Ovary (tissue), 9 donors: ENCODE data around the gene CKS2. TPM values are rescaled to one million over a fixed set of nuclear protein-coding genes. Genes with fewer than 3 reads are reported as not detected.
A peak's percentile ranks its signal among the peaks of the same experiment; 100 is the strongest.

ENCODE experiments used
- DNase-seq, 5 donors: peaks; one replicate each; pipeline ENCODE4 v3.0.0-alpha.2; 2019 to 2020
- H3K27ac ChIP-seq, 2 donors: fragments of 200-600 bp; one replicate each; pipeline versions ENCODE4 v1.5.1 to v1.8.0; 2019 to 2022
- H3K27me3 ChIP-seq: fragments of 200-600 bp; one replicate; pipeline ENCODE4 v1.8.0; 2022
- H3K36me3 ChIP-seq: fragments of 200-600 bp; sonication (generic); one replicate; pipeline ENCODE4 v1.5.1; 2019
- H3K4me1 ChIP-seq: one replicate; pipeline ENCODE4 v1.8.1; 2013; ENCODE audit warnings: mild to moderate bottlenecking, moderate library complexity; ENCODE audit not compliant: insufficient read depth
- H3K4me3 ChIP-seq: fragments of 200-600 bp; sonication (generic); one replicate; pipeline ENCODE4 v1.5.1; 2017
- H3K9me3 ChIP-seq, 2 donors: fragments of 200-600 bp in 1 of 2; sonication (generic) in 1 of 2; one replicate each; pipeline versions ENCODE4 v1.5.1 to v1.8.1; 2013 to 2019; ENCODE audit warnings: mild to moderate bottlenecking in 1 of 2, moderate library complexity in 1 of 2
- CTCF ChIP-seq, 3 donors: fragments of 450-650 bp in 2 of 3; fragments of 200-600 bp in 1 of 3; IDR thresholded peaks; one replicate each; pipeline versions ENCODE4 v1.5.1 to v1.8.0; 2016 to 2022; ENCODE audit warnings: antibody characterized with exemption in 3 of 3, mild to moderate bottlenecking in 1 of 3
- EP300 ChIP-seq: sonication (generic); formaldehyde crosslinking; IDR thresholded peaks from one replicate; pipeline ENCODE4 v1.6.1; 2017; ENCODE audit warnings: antibody characterized with exemption
- POLR2A ChIP-seq: fragments of 450-650 bp; IDR thresholded peaks from one replicate; pipeline ENCODE4 v1.6.1; 2017; ENCODE audit warnings: antibody characterized with exemption, mild to moderate bottlenecking, moderate library complexity
- WGBS, 3 donors: extraction: QIAGEN DNeasy Blood & Tissue Kit in 1 of 3; methylation state at CpG; one replicate each; pipeline versions ENCODE4 v1.1.5 to v1.1.7; 2013 to 2017; 5-methylcytosine and 5-hydroxymethylcytosine counted together
- intact Hi-C, 4 donors: fragments of 100-400 bp; cut with DNase I; formaldehyde crosslinking; loops; one replicate each; pipeline versions ENCODE4 v1.11.0 to v1.15.1; 2022 to 2023
- polyA plus RNA-seq, 2 donors: library from polyadenylated mRNA; stranded (reverse); fragments of 200-250 nt in 1 of 2; fragments of 350-450 nt in 1 of 2; fragmentation: Illumina TruSeq in 1 of 2; extraction: RNeasy Lipid Tissue Mini Kit (QIAGEN cat#74804) in 1 of 2; gene quantifications; one replicate each; pipeline ENCODE4 v1.2.3, GENCODE V29; 2013 to 2014
- total RNA-seq, 7 donors: library from RNA; depleted of rRNA in 2 of 7; stranded (reverse); fragments of >200 nt in 2 of 7; fragmentation: NEBNext Ultra II Directional in 3 of 7; extraction: Animal tissue kit (Norgen Biotek cat#: 25700) in 3 of 7; gene quantifications; one replicate each; pipeline versions ENCODE4 v1.1.0 to v1.2.4, GENCODE V29; 2016 to 2023
- donor health status: DM: no; HTN: no; CAD: no; lungs with moderate emphysema.
- donor health status: DM: no; HTN: no; CAD: no.
- donor health status: Bipolar disorder and iron deficiency.
- donor health status: DM: yes; HTN: yes; CAD: no.
- donor health status: DM: no; HTN: no; CAD: no.
- donor health status: DM: yes; HTN: yes; CAD: no.

The CKS2 gene
- total and polyA plus RNA-seq, 9 donors: 2.9 to 13.8 (median 7.6) TPM

- no peaks in the 10 kb centered on the region for H3K9me3 ChIP-seq
- WGBS, 3 donors: 84 to 86% (median 86%) methylated on average over 8 to 9 of the region's 9 CpGs
- no peaks in the 10 kb centered on the region for H3K36me3 ChIP-seq
- TF ChIP-seq EP300 (no peak), POLR2A (no peak), CTCF (IDR thresholded peaks at IDR 0.05) (no peak)
- no peaks in the 10 kb centered on the region for H3K27me3 ChIP-seq
- intact Hi-C loops: no loop called here
- no peaks in the 10 kb centered on the region for H3K4me1 ChIP-seq
- H3K27ac ChIP-seq: no peak overlapping the region
- H3K4me3 ChIP-seq: no peak overlapping the region
- peak in 2 of 5 donors; percentile 12 to 16 for DNase-seq
Measured at GRCh38 chr9:89361816-89362646, 51.0 kb downstream of the CKS2 start.

- WGBS, 3 donors: 79 to 87% (median 87%) methylated on average over 7 to 10 of the region's 10 CpGs
- Histone ChIP-seq H3K27me3 (no peaks in the 10 kb centered on the region), H3K4me3 (no peak overlapping the region), H3K36me3 (no peaks in the 10 kb centered on the region), H3K27ac (no peak overlapping the region), H3K9me3 (no peaks in the 10 kb centered on the region), H3K4me1 (no peaks in the 10 kb centered on the region)
- intact Hi-C loops: no loop called here
- TF ChIP-seq EP300: no peak
- TF ChIP-seq CTCF (IDR thresholded peaks at IDR 0.05): no peak
- peak in 3 of 5 donors; percentile 7 to 15 (median 14) for DNase-seq
Measured at GRCh38 chr9:89362647-89363310, 51.8 kb downstream of the CKS2 start.

GRCh38 chr9:89363311-89363670 lies 52.3 kb downstream of the CKS2 start:
- DNase-seq: peak in 1 of 5 donors; percentile 6
- Histone ChIP-seq H3K36me3 (no peaks in the 10 kb centered on the region), H3K4me1 (no peaks in the 10 kb centered on the region), H3K4me3 (no peak overlapping the region), H3K27ac (no peak overlapping the region), H3K9me3 (no peaks in the 10 kb centered on the region), H3K27me3 (no peaks in the 10 kb centered on the region)
- intact Hi-C loops: no loop called here
- no peak for TF ChIP-seq CTCF (IDR thresholded peaks at IDR 0.05)
- no peak for TF ChIP-seq EP300
- TF ChIP-seq POLR2A: no peak
- 85 to 88% (median 87%) methylated on average over 6 of the region's 6 CpGs for WGBS, 3 donors

- WGBS, 3 donors: 87 to 93% (median 91%) methylated on average over 9 of the region's 9 CpGs
- DNase-seq: peak in 1 of 5 donors; percentile 12
- Histone ChIP-seq H3K9me3 (no peaks in the 10 kb centered on the region), H3K27ac (no peak overlapping the region), H3K4me3 (no peak overlapping the region), H3K4me1 (no peaks in the 10 kb centered on the region), H3K36me3 (no peaks in the 10 kb centered on the region), H3K27me3 (no peaks in the 10 kb centered on the region)
- no peak for TF ChIP-seq POLR2A
- TF ChIP-seq EP300: no peak
- TF ChIP-seq CTCF (IDR thresholded peaks at IDR 0.05): no peak
- intact Hi-C loops: no loop called here
Measured at GRCh38 chr9:89363921-89364665, 53.1 kb downstream of the CKS2 start.
